HepG2 (cell line): Measurements from ENCODE around the gene SLC34A3. TPM values are rescaled to one million over a fixed set of nuclear protein-coding genes. Genes with fewer than 3 reads are reported as not detected.

ENCODE experiments used
- AGO2 ChIP-seq: fragments of 200-400 bp; formaldehyde crosslinking; optimal IDR thresholded peaks from 2 replicates; pipeline ENCODE3; 2017; ENCODE audit warnings: mild to moderate bottlenecking, low read depth, low read length, moderate library complexity
- BCLAF1 ChIP-seq: fragments of 450-650 bp; IDR thresholded peaks from 2 replicates; pipeline ENCODE4 v1.6.1; 2017; ENCODE audit warnings: mild to moderate bottlenecking
- CBX1 ChIP-seq: IDR thresholded peaks from one replicate; pipeline ENCODE4 v1.6.1; 2016; ENCODE audit warnings: antibody characterized with exemption, low read depth
- FOXO1 ChIP-seq: sonication (generic); formaldehyde crosslinking; IDR thresholded peaks from 2 replicates; pipeline ENCODE4 v1.4.0; 2020; ENCODE audit warnings: missing genetic modification reagents
- GATAD2A ChIP-seq: IDR thresholded peaks from 2 replicates; pipeline ENCODE4 v1.6.1; 2016
- HDAC2 ChIP-seq: sonication (generic); formaldehyde crosslinking; IDR thresholded peaks from 2 replicates; pipeline ENCODE4 v1.4.0; 2020; ENCODE audit warnings: missing genetic modification reagents
- KDM1A ChIP-seq: IDR thresholded peaks from 2 replicates; pipeline ENCODE4 v1.6.1; 2016; ENCODE audit warnings: missing compliant biosample characterization
- KLF11 ChIP-seq: IDR thresholded peaks from 2 replicates; pipeline ENCODE4 v1.6.1; 2016; ENCODE audit warnings: missing compliant biosample characterization
- KLF13 ChIP-seq: sonication (generic); formaldehyde crosslinking; IDR thresholded peaks from 2 replicates; pipeline ENCODE4 v1.4.0; 2020; ENCODE audit warnings: mild to moderate bottlenecking, missing genetic modification reagents
- MAZ ChIP-seq, 2 experiments: sonication (generic) in 1 of 2; formaldehyde crosslinking in 1 of 2; IDR thresholded peaks; 2 replicates each; pipeline versions ENCODE4 v1.5.0 to v1.6.1; 2012 to 2020; ENCODE audit warnings: low read depth in 2 of 2, mild to moderate bottlenecking in 2 of 2, borderline replicate concordance in 1 of 2, improper control_type of control experiment in 1 of 2, low read length in 1 of 2, missing genetic modification reagents in 1 of 2, moderate library complexity in 1 of 2
- NFE2 ChIP-seq: sonication (generic); formaldehyde crosslinking; IDR thresholded peaks from 2 replicates; pipeline ENCODE4 v1.4.0; 2020; ENCODE audit warnings: missing genetic modification reagents
- NR2F2 ChIP-seq: IDR thresholded peaks from 2 replicates; pipeline ENCODE4 v1.6.1; 2012; ENCODE audit warnings: low read depth, inconsistent platforms, borderline replicate concordance
- PITX1 ChIP-seq: sonication (generic); formaldehyde crosslinking; IDR thresholded peaks from 2 replicates; pipeline ENCODE4 v1.5.1; 2020; ENCODE audit warnings: mild to moderate bottlenecking, missing genetic modification reagents
- RXRA ChIP-seq: sonication (generic); formaldehyde crosslinking; IDR thresholded peaks from 2 replicates; pipeline ENCODE4 v1.5.1; 2020; ENCODE audit warnings: missing genetic modification reagents
- SOX6 ChIP-seq, 2 experiments: fragments of 450-650 bp in 1 of 2; sonication (generic) in 1 of 2; formaldehyde crosslinking in 1 of 2; IDR thresholded peaks; 2 replicates each; pipeline versions ENCODE4 v1.4.0 to v1.6.1; 2017 to 2020; ENCODE audit warnings: antibody characterized with exemption in 1 of 2, mild to moderate bottlenecking in 1 of 2, missing genetic modification reagents in 1 of 2
- SP1 ChIP-seq, 2 experiments: fragments of 450-650 bp in 1 of 2; sonication (generic) in 1 of 2; formaldehyde crosslinking in 1 of 2; IDR thresholded peaks; 2 replicates each; pipeline versions ENCODE4 v1.4.0 to v1.6.1; 2016 to 2020; ENCODE audit warnings: missing genetic modification reagents in 1 of 2
- TFAP4 ChIP-seq: sonication (generic); IDR thresholded peaks from 2 replicates; pipeline ENCODE4 v1.6.1; 2016; ENCODE audit warnings: low read depth, borderline replicate concordance
- USF2 ChIP-seq, 2 experiments: sonication (generic) in 1 of 2; formaldehyde crosslinking in 1 of 2; IDR thresholded peaks; 2 replicates each; pipeline versions ENCODE4 v1.5.1 to v1.6.1; 2011 to 2020; ENCODE audit warnings: borderline replicate concordance in 1 of 2, low read depth in 1 of 2, low read length in 1 of 2, mild to moderate bottlenecking in 1 of 2, missing genetic modification reagents in 1 of 2, moderate library complexity in 1 of 2
- ZBTB7A ChIP-seq: sonication (generic); formaldehyde crosslinking; IDR thresholded peaks from 2 replicates; pipeline ENCODE4 v1.8.0; 2022; ENCODE audit warnings: mild to moderate bottlenecking, missing genetic modification reagents
- ZNF563 ChIP-seq: sonication (generic); formaldehyde crosslinking; IDR thresholded peaks from 2 replicates; pipeline ENCODE4 v1.8.0; 2022; ENCODE audit warnings: mild to moderate bottlenecking, moderate library complexity, missing genetic modification reagents
- ZNF589 ChIP-seq: sonication (generic); formaldehyde crosslinking; conservative IDR thresholded peaks from 2 replicates; pipeline ENCODE4 v1.8.0; 2022; ENCODE audit warnings: mild to moderate bottlenecking, moderate library complexity, missing genetic modification reagents
- ZNF761 ChIP-seq: sonication (generic); formaldehyde crosslinking; conservative IDR thresholded peaks from 2 replicates; pipeline ENCODE4 v1.4.0; 2020; ENCODE audit warnings: mild to moderate bottlenecking, missing genetic modification reagents
- polyA plus RNA-seq, 8 experiments: library from polyadenylated mRNA; depleted of rRNA in 3 of 8; stranded (reverse) in 7 of 8; unstranded in 1 of 8; fragments of >200 nt; fragmentation: Illumina TruSeq in 4 of 8; extraction: Trizol in 4 of 8; gene quantifications; 2 replicates each; pipeline versions ENCODE4 v1.2.1 to v1.2.3, GENCODE V29; 2011 to 2016; ENCODE audit warnings: low read depth in 4 of 8, missing spikeins in 1 of 8, mixed read lengths in 1 of 8; ENCODE audit not compliant: insufficient read depth in 1 of 8
- total RNA-seq, 5 experiments: library from RNA; depleted of rRNA; stranded (reverse); fragments of >200 nt; fragmentation: Illumina TruSeq; extraction: Trizol; gene quantifications; 2 replicates each; pipeline ENCODE4 v1.2.3, GENCODE V29; 2016; ENCODE audit warnings: low read depth in 1 of 5

SLC34A3 gene
- total and polyA plus RNA-seq, 2 of the 13 experiments (the other 11 are each of a cell fraction or from before 2014, with no cell fraction given): 0.07 to 1.0 TPM

GRCh38 chr9:137250329-137251193 lies 19.9 kb downstream of the SLC34A3 start (continued):
- TF ChIP-seq HDAC2 (CRISPR knock-in tag): no peak
- TF ChIP-seq ZNF761 (CRISPR knock-in tag): no peak
- TF ChIP-seq PITX1: no peak
- TF ChIP-seq BCLAF1: no peak
- no peak for TF ChIP-seq SP1 (IDR thresholded peaks at IDR 0.05)
- no peak for TF ChIP-seq SP1 (CRISPR knock-in tag; IDR thresholded peaks at IDR 0.05)
- peak; percentile 31; the same call in 1 of the 2 replicates for TF ChIP-seq ZBTB7A
- no peak for TF ChIP-seq NR2F2
- TF ChIP-seq KLF13: no peak
- TF ChIP-seq NFE2 (CRISPR knock-in tag): no peak
- peak; percentile 31; the same call in 1 of the 2 replicates for TF ChIP-seq RXRA (CRISPR knock-in tag)
- TF ChIP-seq USF2 (IDR thresholded peaks at IDR 0.05; ENCODE audit: low read depth, low read length): no peak
- TF ChIP-seq USF2 (CRISPR knock-in tag; IDR thresholded peaks at IDR 0.05; ENCODE audit: borderline replicate concordance): no peak
- TF ChIP-seq FOXO1 (CRISPR knock-in tag): no peak
- peak; percentile 22; the same call in 1 of the 2 replicates for TF ChIP-seq GATAD2A (CRISPR knock-in tag)
- no peak for TF ChIP-seq ZNF589 (CRISPR knock-in tag)
- no peak for TF ChIP-seq AGO2
- TF ChIP-seq SOX6 (IDR thresholded peaks at IDR 0.05): no peak
- no peak for TF ChIP-seq SOX6 (CRISPR knock-in tag; IDR thresholded peaks at IDR 0.05)
- TF ChIP-seq MAZ (IDR thresholded peaks at IDR 0.05; ENCODE audit: borderline replicate concordance, low read depth, low read length): no peak
- TF ChIP-seq MAZ (CRISPR knock-in tag; IDR thresholded peaks at IDR 0.05; ENCODE audit: low read depth): no peak
- no peak for TF ChIP-seq ZNF563
- TF ChIP-seq KLF11 (CRISPR knock-in tag): no peak
- 0 out of 2 replicates have a peak, but pooled peaks have one; percentile 27 for TF ChIP-seq TFAP4
- TF ChIP-seq CBX1: no peak
- TF ChIP-seq KDM1A: no peak
